Activated naive CD4-positive, alpha-beta T cell treated with anti-CD3 and anti-CD28 coated beads for 36 hours (primary cell): ENCODE data around the gene ETV1. TPM values are rescaled to one million over a fixed set of nuclear protein-coding genes. Genes with fewer than 3 reads are reported as not detected.
A peak's percentile ranks its signal among the peaks of the same experiment; 100 is the strongest.

Experiments used
- CTCF ChIA-PET: fragments of 350-600 bp; sonication (Branson Sonifier 250); formaldehyde crosslinking; loops from one replicate; lab custom pipeline; 2021; ENCODE audit warnings: antibody characterized with exemption; lab: Charles Lee
- DNase-seq: peaks from one replicate; pipeline ENCODE4 v3.0.0-alpha.2; 2020
- H3K27ac Mint-ChIP-seq: one replicate; pipeline ENCODE4 v1.8.0; 2021; ENCODE audit warnings: mild to moderate bottlenecking, mixed read lengths
- H3K27me3 Mint-ChIP-seq: one replicate; pipeline ENCODE4 v1.8.0; 2021; ENCODE audit warnings: low read depth, mixed read lengths
- H3K36me3 Mint-ChIP-seq: one replicate; pipeline ENCODE4 v1.8.0; 2021; ENCODE audit warnings: low read depth, mixed read lengths
- H3K4me1 Mint-ChIP-seq: one replicate; pipeline ENCODE4 v1.8.0; 2021; ENCODE audit warnings: low read depth, mixed read lengths
- H3K4me3 Mint-ChIP-seq: one replicate; pipeline ENCODE4 v1.8.0; 2021; ENCODE audit warnings: mild to moderate bottlenecking, moderate library complexity, mixed read lengths
- H3K9me3 Mint-ChIP-seq: one replicate; pipeline ENCODE4 v1.8.0; 2021; ENCODE audit warnings: mixed read lengths
- intact Hi-C: fragments of 100-400 bp; cut with micrococcal nuclease; formaldehyde crosslinking; loops from one replicate; pipeline ENCODE4 v1.15.1; 2023
- total RNA-seq, 2 experiments: library from RNA; stranded (reverse); gene quantifications; one replicate each; pipeline ENCODE4 v1.2.3, GENCODE V29; 2021

The ETV1 gene
- total RNA-seq, 2 experiments from 2014 or later, result not detected

GRCh38 chr7:13851736-13852135, 137.7 kb downstream of the ETV1 start:
- peaks cover 6% of the 10 kb centered on the region for H3K4me1 Mint-ChIP-seq
- CTCF ChIA-PET, result no interaction called here

GRCh38 chr7:13850185-13850752, 139.2 kb downstream of the ETV1 start:
- peaks cover 6% of the 10 kb centered on the region for H3K4me1 Mint-ChIP-seq
- no peaks in the 10 kb centered on the region for H3K36me3 Mint-ChIP-seq
- CTCF ChIA-PET, result no interaction called here
- no peaks in the 10 kb centered on the region for H3K9me3 Mint-ChIP-seq
- H3K4me3 Mint-ChIP-seq, result no peak overlapping the region
- H3K27me3 Mint-ChIP-seq, result no peaks in the 10 kb centered on the region
- intact Hi-C loops, result no loop called here
- H3K27ac Mint-ChIP-seq, result no peak overlapping the region
- DNase-seq, result peak; percentile 43

More at GRCh38 chr7:13851736-13852135, 137.7 kb downstream of the ETV1 start:
- Mint-ChIP-seq H3K36me3 (no peaks in the 10 kb centered on the region), H3K27me3 (no peaks in the 10 kb centered on the region), H3K9me3 (no peaks in the 10 kb centered on the region), H3K27ac (no peak overlapping the region), H3K4me3 (no peak overlapping the region)
- intact Hi-C loops, result no loop called here
- no peak for DNase-seq

GRCh38 chr7:13849163-13849892, 140.1 kb downstream of the ETV1 start:
- CTCF ChIA-PET, result interaction anchor here (0.7 kb wide), 1 partner anchor 839 kb away, joined by 4 read pairs; no protein-coding TSS in a partner anchor
- H3K27ac Mint-ChIP-seq, result no peak overlapping the region
- intact Hi-C loops, result no loop called here
- no peaks in the 10 kb centered on the region for H3K27me3 Mint-ChIP-seq
- no peak for DNase-seq
- no peaks in the 10 kb centered on the region for H3K9me3 Mint-ChIP-seq
- peaks cover 6% of the 10 kb centered on the region for H3K4me1 Mint-ChIP-seq
- no peak overlapping the region for H3K4me3 Mint-ChIP-seq
- H3K36me3 Mint-ChIP-seq, result no peaks in the 10 kb centered on the region

- intact Hi-C loops, result no loop called here
- no peaks in the 10 kb centered on the region for H3K36me3 Mint-ChIP-seq
- H3K27ac Mint-ChIP-seq, result no peak overlapping the region
- no peak for DNase-seq
- peaks cover 6% of the 10 kb centered on the region for H3K4me1 Mint-ChIP-seq
- no peaks in the 10 kb centered on the region for H3K9me3 Mint-ChIP-seq
- H3K4me3 Mint-ChIP-seq, result no peak overlapping the region
- CTCF ChIA-PET, result no interaction called here
- no peaks in the 10 kb centered on the region for H3K27me3 Mint-ChIP-seq
Measured at GRCh38 chr7:13848681-13849131, 140.8 kb downstream of the ETV1 start.

- Mint-ChIP-seq H3K36me3 (no peaks in the 10 kb centered on the region), H3K4me3 (no peak overlapping the region), H3K27ac (no peak overlapping the region), H3K27me3 (no peaks in the 10 kb centered on the region), H3K4me1 (peaks cover 6% of the 10 kb centered on the region), H3K9me3 (no peaks in the 10 kb centered on the region)
- CTCF ChIA-PET, result no interaction called here
- intact Hi-C loops, result no loop called here
- no peak for DNase-seq
Measured at GRCh38 chr7:13846386-13846785, 143.1 kb downstream of the ETV1 start.

GRCh38 chr7:13845601-13846000, 143.9 kb downstream of the ETV1 start:
- CTCF ChIA-PET, result no interaction called here
- Mint-ChIP-seq H3K4me3 (no peak overlapping the region), H3K9me3 (no peaks in the 10 kb centered on the region), H3K36me3 (no peaks in the 10 kb centered on the region), H3K4me1 (peaks cover 6% of the 10 kb centered on the region), H3K27me3 (no peaks in the 10 kb centered on the region), H3K27ac (no peak overlapping the region)
- DNase-seq, result no peak
- intact Hi-C loops, result no loop called here

GRCh38 chr7:13844954-13845353, 144.5 kb downstream of the ETV1 start:
- H3K4me1 Mint-ChIP-seq, result peaks cover under 1% of the 10 kb centered on the region
- H3K27ac Mint-ChIP-seq, result no peak overlapping the region
- CTCF ChIA-PET, result no interaction called here
- H3K27me3 Mint-ChIP-seq, result no peaks in the 10 kb centered on the region
- H3K9me3 Mint-ChIP-seq, result no peaks in the 10 kb centered on the region
- intact Hi-C loops, result no loop called here
- no peaks in the 10 kb centered on the region for H3K36me3 Mint-ChIP-seq
- DNase-seq, result no peak
- no peak overlapping the region for H3K4me3 Mint-ChIP-seq

- Mint-ChIP-seq H3K36me3 (no peaks in the 10 kb centered on the region), H3K27me3 (no peaks in the 10 kb centered on the region)
- CTCF ChIA-PET, result no interaction called here
Measured at GRCh38 chr7:13841284-13841683, 148.2 kb downstream of the ETV1 start.

More at GRCh38 chr7:13841284-13841683, 148.2 kb downstream of the ETV1 start:
- H3K4me1 Mint-ChIP-seq, result no peaks in the 10 kb centered on the region
- H3K9me3 Mint-ChIP-seq, result no peaks in the 10 kb centered on the region
- no peak for DNase-seq
- H3K4me3 Mint-ChIP-seq, result no peak overlapping the region
- no peak overlapping the region for H3K27ac Mint-ChIP-seq
- intact Hi-C loops, result no loop called here
